K562 (cell line): Measurements from ENCODE around the gene WDR90. TPM values are rescaled to one million over a fixed set of nuclear protein-coding genes. Genes with fewer than 3 reads are reported as not detected.

Experiments used
- ARHGAP35 ChIP-seq: fragments of 450-650 bp; IDR thresholded peaks from 2 replicates; pipeline ENCODE4 v1.6.1; 2018; ENCODE audit not compliant: partially characterized antibody
- CHAMP1 ChIP-seq: fragments of 450-650 bp; IDR thresholded peaks from 2 replicates; pipeline ENCODE4 v1.6.1; 2016; ENCODE audit warnings: mild to moderate bottlenecking
- CLOCK ChIP-seq: fragments of 250-450 bp; sonication (Bioruptor Pico); IDR thresholded peaks from 2 replicates; pipeline ENCODE4 v1.4.0; 2020; ENCODE audit warnings: mild to moderate bottlenecking, moderate library complexity, borderline replicate concordance
- KDM1A ChIP-seq, 2 experiments: fragments of 450-650 bp; IDR thresholded peaks; 2 replicates each; pipeline ENCODE4 v1.6.1; 2016; ENCODE audit warnings: mild to moderate bottlenecking in 2 of 2
- POLR2G ChIP-seq: fragments of 200-400 bp; formaldehyde crosslinking; IDR thresholded peaks from 2 replicates; pipeline ENCODE4 v1.6.1; 2017; ENCODE audit warnings: low read depth, mild to moderate bottlenecking, antibody characterized with exemption, low read length, moderate library complexity
- STAT5B ChIP-seq: fragments of 250-450 bp; sonication (Bioruptor Pico); IDR thresholded peaks from 2 replicates; pipeline ENCODE4 v1.8.0; 2021; ENCODE audit warnings: mild to moderate bottlenecking, inconsistent platforms
- TRIM24 ChIP-seq, 2 experiments: fragments of 450-650 bp; IDR thresholded peaks; 2 replicates each; pipeline ENCODE4 v1.6.1; 2016
- ZNF311 ChIP-seq: fragments of 250-450 bp; sonication (Bioruptor Pico); IDR thresholded peaks from 2 replicates; pipeline ENCODE4 v1.4.0; 2020; ENCODE audit warnings: mild to moderate bottlenecking, moderate library complexity
- ZNF407 ChIP-seq: fragments of 450-650 bp; IDR thresholded peaks from 2 replicates; pipeline ENCODE4 v1.6.1; 2016; ENCODE audit warnings: low read depth
- polyA plus RNA-seq, 8 experiments: library from polyadenylated mRNA; depleted of rRNA in 4 of 8; stranded (reverse) in 5 of 8; unstranded in 3 of 8; fragments of >200 nt; fragmentation: Nextera tagmentation in 2 of 8; fragmentation: Illumina TruSeq in 1 of 8; extraction: Ambion mirVana in 2 of 8; extraction: Trizol in 1 of 8; gene quantifications; 2 replicates each; pipeline versions ENCODE4 v1.2.1 to v1.2.3, GENCODE V29; 2011 to 2014; ENCODE audit warnings: inconsistent platforms in 1 of 8, missing spikeins in 1 of 8
- total RNA-seq, 7 experiments: library from RNA; depleted of rRNA in 6 of 7; stranded (reverse); fragments of >200 nt in 6 of 7; fragmentation: Illumina TruSeq in 2 of 7; extraction: Trizol in 2 of 7; gene quantifications; 2 replicates each; pipeline versions ENCODE4 v1.2.1 to v1.2.3, GENCODE V29; 2011 to 2021; ENCODE audit warnings: low replicate concordance in 1 of 7

WDR90 gene
- total and polyA plus RNA-seq, 9 of the 15 experiments (the other 6 are each of a cell fraction or from before 2014, with no cell fraction given): 0.44 to 12.6 (median 3.3) TPM

GRCh38 chr16:636206-637080, 12.7 kb upstream of the WDR90 start, which contains the start of gene METTL26 (continued):
- TF ChIP-seq CHAMP1 (no peak), ZNF407 (peak; percentile 81), CLOCK (CRISPR knock-in tag) (no peak), ZNF311 (CRISPR knock-in tag) (no peak), ARHGAP35 (no peak), STAT5B (CRISPR knock-in tag) (no peak), TRIM24 (IDR thresholded peaks at IDR 0.05) (peak in 1 of 2 experiments; percentile 36; a peak in 2 of 4 replicates), KDM1A (IDR thresholded peaks at IDR 0.05) (no peak), POLR2G (peak; percentile 90)
